Measurements from ENCODE around the gene RUSC1. TPM values are rescaled to one million over a fixed set of nuclear protein-coding genes. Genes with fewer than 3 reads are reported as not detected.

RUSC1 gene
- total RNA-seq, 6 donors from 2014 or later, result 21.4 to 41.9 (median 31.2) TPM

GRCh38 chr1:155339515-155340097, 18.9 kb downstream of the RUSC1 start:
- Histone ChIP-seq H3K9me3 (no peaks in the 10 kb centered on the region), H3K4me3 (no peak overlapping the region), H3K27ac (no peak overlapping the region), H3K36me3 (peaks cover 62 to 98% (median 76%) of the 10 kb centered on the region in 4 donors), H3K27me3 (no peaks in the 10 kb centered on the region), H3K4me1 (no peaks in the 10 kb centered on the region)
- ATAC-seq (ENCODE audit: low FRiP score in 2 of 2) (no peak), DNase-seq (no peak)
- WGBS, 2 donors, result 90 to 93% methylated on average over 8 of the region's 8 CpGs
- no peak for TF ChIP-seq POLR2AphosphoS5 (IDR thresholded peaks at IDR 0.05)
- no peak for TF ChIP-seq EP300 (IDR thresholded peaks at IDR 0.05)
- no peak for TF ChIP-seq POLR2A (IDR thresholded peaks at IDR 0.05)
- TF ChIP-seq, protein P1, sequence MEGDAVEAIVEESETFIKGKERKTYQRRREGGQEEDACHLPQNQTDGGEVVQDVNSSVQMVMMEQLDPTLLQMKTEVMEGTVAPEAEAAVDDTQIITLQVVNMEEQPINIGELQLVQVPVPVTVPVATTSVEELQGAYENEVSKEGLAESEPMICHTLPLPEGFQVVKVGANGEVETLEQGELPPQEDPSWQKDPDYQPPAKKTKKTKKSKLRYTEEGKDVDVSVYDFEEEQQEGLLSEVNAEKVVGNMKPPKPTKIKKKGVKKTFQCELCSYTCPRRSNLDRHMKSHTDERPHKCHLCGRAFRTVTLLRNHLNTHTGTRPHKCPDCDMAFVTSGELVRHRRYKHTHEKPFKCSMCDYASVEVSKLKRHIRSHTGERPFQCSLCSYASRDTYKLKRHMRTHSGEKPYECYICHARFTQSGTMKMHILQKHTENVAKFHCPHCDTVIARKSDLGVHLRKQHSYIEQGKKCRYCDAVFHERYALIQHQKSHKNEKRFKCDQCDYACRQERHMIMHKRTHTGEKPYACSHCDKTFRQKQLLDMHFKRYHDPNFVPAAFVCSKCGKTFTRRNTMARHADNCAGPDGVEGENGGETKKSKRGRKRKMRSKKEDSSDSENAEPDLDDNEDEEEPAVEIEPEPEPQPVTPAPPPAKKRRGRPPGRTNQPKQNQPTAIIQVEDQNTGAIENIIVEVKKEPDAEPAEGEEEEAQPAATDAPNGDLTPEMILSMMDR (IDR thresholded peaks at IDR 0.05), result no peak

DNA sequence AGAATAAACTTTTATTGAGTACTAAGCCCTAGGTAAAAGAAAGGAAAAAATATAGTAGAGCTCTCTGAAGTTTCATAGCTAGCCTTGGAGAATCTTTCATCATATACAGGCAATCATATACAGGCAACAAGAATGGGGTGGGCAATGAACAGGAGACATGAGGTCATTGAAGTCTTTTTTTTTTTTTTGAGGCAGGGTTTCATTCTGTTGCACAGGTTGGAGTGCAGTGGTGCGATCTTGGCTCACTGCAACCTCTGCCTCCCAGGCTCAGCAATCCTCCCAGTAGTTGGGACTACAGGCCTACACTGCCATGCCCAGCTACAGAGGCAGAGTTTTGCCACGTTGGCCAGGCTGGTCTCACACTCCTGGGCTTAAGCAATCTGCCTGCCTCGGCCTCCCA, 22.1 kb downstream of the RUSC1 start:
- Histone ChIP-seq H3K4me1 (no peaks in the 10 kb centered on the region), H3K4me3 (no peak overlapping the region), H3K27ac (no peak overlapping the region), H3K27me3 (no peaks in the 10 kb centered on the region), H3K36me3 (peaks cover 74 to 99% (median 87%) of the 10 kb centered on the region in 4 donors), H3K9me3 (no peaks in the 10 kb centered on the region)
- DNase-seq (no peak), ATAC-seq (ENCODE audit: low FRiP score in 2 of 2) (no peak)
- TF ChIP-seq EP300 (IDR thresholded peaks at IDR 0.05) (no peak), POLR2AphosphoS5 (IDR thresholded peaks at IDR 0.05) (no peak), POLR2A (IDR thresholded peaks at IDR 0.05) (no peak)
- TF ChIP-seq, protein P1 (IDR thresholded peaks at IDR 0.05), result no peak
- WGBS, 2 donors, result 93 to 96% methylated on average over 3 of the region's 3 CpGs

DNA sequence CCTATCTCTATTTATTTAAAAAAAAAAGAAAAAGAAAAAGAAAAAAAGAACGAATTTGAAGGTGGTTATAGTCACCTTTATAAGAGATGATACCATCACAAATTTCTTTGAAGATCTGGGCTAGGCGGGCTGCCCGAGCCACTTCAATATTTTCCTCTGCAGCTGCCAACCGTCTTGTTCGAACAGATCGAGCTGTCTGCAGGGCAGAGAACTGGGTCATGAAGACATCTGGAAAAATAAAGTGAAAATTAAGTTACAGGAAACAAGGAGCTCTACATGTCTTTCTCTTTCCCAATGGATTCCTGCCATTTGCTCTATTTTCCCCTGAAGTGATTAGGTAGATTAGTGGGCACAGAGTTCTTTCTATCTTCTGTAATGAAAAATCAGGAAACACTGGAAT, 31.9 kb downstream of the RUSC1 start:
- Histone ChIP-seq H3K27ac (no peak overlapping the region), H3K36me3 (peaks cover 27 to 99% (median 77%) of the 10 kb centered on the region in 4 donors), H3K27me3 (no peaks in the 10 kb centered on the region), H3K4me3 (no peak overlapping the region), H3K4me1 (no peaks in the 10 kb centered on the region), H3K9me3 (no peaks in the 10 kb centered on the region)
- WGBS, 2 donors, result 91 to 95% methylated on average over 6 of the region's 6 CpGs
- no peak for ATAC-seq (ENCODE audit: low FRiP score in 2 of 2)
- no peak for TF ChIP-seq POLR2A (IDR thresholded peaks at IDR 0.05)
- TF ChIP-seq, protein P1 (IDR thresholded peaks at IDR 0.05), result no peak
- no peak for TF ChIP-seq POLR2AphosphoS5 (IDR thresholded peaks at IDR 0.05)
- no peak for TF ChIP-seq EP300 (IDR thresholded peaks at IDR 0.05)
- no peak for DNase-seq

GRCh38 chr1:155360051-155360450, 39.4 kb downstream of the RUSC1 start:
- no peak for DNase-seq
- peaks cover 15 to 76% (median 48%) of the 10 kb centered on the region in 4 donors for H3K36me3 ChIP-seq
- TF ChIP-seq POLR2A (IDR thresholded peaks at IDR 0.05) (no peak), EP300 (IDR thresholded peaks at IDR 0.05) (no peak), POLR2AphosphoS5 (IDR thresholded peaks at IDR 0.05) (no peak)
- TF ChIP-seq, protein P1 (IDR thresholded peaks at IDR 0.05), result no peak
- no peak overlapping the region for H3K4me3 ChIP-seq
- H3K27me3 ChIP-seq, result no peaks in the 10 kb centered on the region
- H3K9me3 ChIP-seq, result no peaks in the 10 kb centered on the region
- no peak for ATAC-seq (ENCODE audit: low FRiP score in 2 of 2)
- WGBS, 2 donors, result 100% methylated on average over 1 of the region's 1 CpG
- no peaks in the 10 kb centered on the region for H3K4me1 ChIP-seq
- H3K27ac ChIP-seq, result no peak overlapping the region

GRCh38 chr1:155379180-155379579, 58.5 kb downstream of the RUSC1 start:
- H3K4me1 ChIP-seq, result peaks cover 0 to 10% (median 5%) of the 10 kb centered on the region in 4 donors
- peak overlapping the region in 2 of 4 donors; percentile 15 to 22 for H3K27ac ChIP-seq
- no peaks in the 10 kb centered on the region for H3K27me3 ChIP-seq
- ATAC-seq (ENCODE audit: low FRiP score in 2 of 2) (peak in 1 of 2 donors; percentile 12), DNase-seq (no peak)
- H3K4me3 ChIP-seq, result no peak overlapping the region
- H3K9me3 ChIP-seq, result no peaks in the 10 kb centered on the region
- peaks cover 10 to 66% (median 36%) of the 10 kb centered on the region in 4 donors for H3K36me3 ChIP-seq
- TF ChIP-seq POLR2A (IDR thresholded peaks at IDR 0.05), result no peak
- no peak for TF ChIP-seq EP300 (IDR thresholded peaks at IDR 0.05)
- TF ChIP-seq, protein P1 (IDR thresholded peaks at IDR 0.05), result no peak
- no peak for TF ChIP-seq POLR2AphosphoS5 (IDR thresholded peaks at IDR 0.05)
- 51 to 55% methylated on average over 3 of the region's 3 CpGs for WGBS, 2 donors
